Hepatocyte (in vitro differentiated cells): ENCODE data around the gene VWA8.
"Not testable (repeated sequence)": the region's sequence is repeated elsewhere in the genome, so short reads cannot be mapped to it uniquely, and the experiment has no call there.

Experiments
- CTCF ChIP-seq: fragments of 200-600 bp; sonication (generic); IDR thresholded peaks from 2 replicates; pipeline ENCODE4 v1.5.1; 2016; ENCODE audit warnings: antibody characterized with exemption, mild to moderate bottlenecking; ENCODE audit not compliant: poor library complexity
- EZH2 ChIP-seq: fragments of 200-600 bp; sonication (generic); IDR thresholded peaks from 2 replicates; pipeline ENCODE4 v1.6.1; 2016; ENCODE audit warnings: antibody characterized with exemption, mild to moderate bottlenecking, borderline replicate concordance

- TF ChIP-seq CTCF, EZH2: not testable (repeated sequence)
Observed at GRCh38 chr13:41745496-41745895, 215.4 kb downstream of the VWA8 start.
